Stimulated activated CD4-positive, alpha-beta T cell treated with anti-CD3 and anti-CD28 coated beads, Interleukin-2, amount 100 ng/mL, for 48 hours (primary cell): Measurements from ENCODE around the gene UBE2L5.
A peak's percentile ranks its signal among the peaks of the same experiment; 100 is the strongest.
"Not testable (repeated sequence)": the region's sequence is repeated elsewhere in the genome, so short reads cannot be mapped to it uniquely, and the experiment has no call there.

Experiments used
- DNase-seq, 2 donors: peaks; one replicate each; pipeline ENCODE4 v3.0.0-alpha.2; 2020

The UBE2L5 gene

GRCh38 chr13:30440910-30441703 is 18.8 kb downstream of the UBE2L5 start:
- DNase-seq, result no peak

GRCh38 chr13:30442926-30443325 is 20.6 kb downstream of the UBE2L5 start:
- no peak for DNase-seq

GRCh38 chr13:30443491-30443890 is 21.2 kb downstream of the UBE2L5 start:
- not testable (repeated sequence) for DNase-seq

GRCh38 chr13:30443957-30444404 is 21.7 kb downstream of the UBE2L5 start:
- DNase-seq, result no peak

DNA sequence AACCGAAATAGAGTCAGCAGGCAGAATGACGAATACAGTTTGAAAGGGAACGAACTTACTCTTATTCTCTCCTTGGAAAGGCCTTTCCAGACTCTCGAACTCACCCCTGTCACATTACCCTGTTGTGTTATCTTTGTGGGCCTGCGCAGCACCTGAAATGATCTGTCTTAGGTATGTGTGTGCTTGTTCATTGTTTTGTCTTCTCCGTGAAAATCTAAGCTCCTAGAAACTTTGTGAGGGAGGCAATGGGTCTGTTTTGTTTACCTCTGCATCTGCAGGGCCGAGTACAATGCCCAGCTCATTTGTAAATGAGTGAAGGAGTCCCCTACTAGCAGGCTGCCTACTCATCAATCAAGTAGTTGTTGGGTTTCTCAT is 23.8 kb downstream of the UBE2L5 start:
- DNase-seq, result no peak

DNA sequence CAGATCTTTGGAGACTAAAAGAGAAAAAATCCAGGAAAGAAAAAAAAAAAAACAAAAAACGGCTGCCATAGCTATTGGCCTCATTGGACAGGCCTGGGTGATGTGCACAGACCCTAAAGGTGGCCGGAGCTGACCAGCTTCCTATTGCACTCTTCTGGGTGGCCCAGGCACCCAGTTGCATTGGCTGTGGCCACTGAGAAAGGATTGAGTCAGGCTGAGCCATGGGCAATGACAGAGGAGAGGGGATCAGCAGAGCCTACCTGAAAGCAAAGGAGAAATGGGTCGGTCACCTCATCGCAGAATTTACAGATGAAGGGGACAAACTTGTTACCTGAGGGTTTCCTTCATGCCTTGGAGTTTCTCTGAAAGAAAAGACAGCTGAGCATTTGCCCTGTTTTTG is 26.1 kb downstream of the UBE2L5 start:
- no peak for DNase-seq

- no peak for DNase-seq
Measured at GRCh38 chr13:30450066-30450465, 27.8 kb downstream of the UBE2L5 start.

GRCh38 chr13:30451476-30451875 is 29.2 kb downstream of the UBE2L5 start:
- not testable (repeated sequence) for DNase-seq

GRCh38 chr13:30453727-30454126 is 31.4 kb downstream of the UBE2L5 start:
- DNase-seq, result no peak

GRCh38 chr13:30454991-30455390 is 32.7 kb downstream of the UBE2L5 start:
- no peak for DNase-seq

GRCh38 chr13:30456290-30456689 is 34.0 kb downstream of the UBE2L5 start:
- no peak for DNase-seq

- DNase-seq, result no peak
Measured at GRCh38 chr13:30457306-30457891, 35.1 kb downstream of the UBE2L5 start.

DNA sequence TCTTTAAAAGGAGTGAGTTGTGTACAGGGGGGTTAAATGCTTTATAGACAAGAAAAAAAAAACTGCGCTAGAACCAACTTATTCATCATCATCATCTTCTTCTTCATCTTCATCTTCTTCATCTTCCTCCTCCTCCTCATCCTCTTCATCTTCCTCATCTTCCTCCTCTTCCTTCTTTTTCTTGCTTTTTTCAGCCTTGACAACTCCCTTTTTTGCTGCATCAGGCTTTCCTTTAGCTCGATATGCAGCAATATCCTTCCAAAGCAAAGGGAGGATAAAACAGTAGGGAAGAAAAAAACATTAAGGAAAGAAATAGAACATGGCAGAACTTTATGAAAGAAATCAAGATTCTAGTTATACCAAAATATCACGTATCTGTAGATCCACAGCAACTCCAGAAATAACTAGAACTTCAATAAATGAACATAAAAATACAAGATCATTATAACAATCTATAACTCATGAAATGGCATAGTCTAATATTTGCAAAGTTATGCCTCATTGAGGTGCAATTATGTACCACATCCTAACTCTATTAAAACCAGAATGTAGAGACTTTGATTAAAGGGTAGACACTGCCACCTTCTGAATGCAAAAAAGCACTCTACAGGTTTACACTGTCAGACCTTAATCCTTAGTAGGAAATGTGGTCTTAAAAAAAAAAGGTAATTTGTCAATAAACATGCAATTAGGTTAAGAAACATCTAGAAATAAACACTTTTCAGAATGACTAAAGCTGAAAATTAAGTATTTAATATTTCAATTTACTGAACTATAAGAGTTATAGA is 39.2 kb downstream of the UBE2L5 start:
- DNase-seq, result not testable (repeated sequence)

GRCh38 chr13:30463787-30464495 is 41.6 kb downstream of the UBE2L5 start:
- peak; percentile 58 to 62 for DNase-seq

DNA sequence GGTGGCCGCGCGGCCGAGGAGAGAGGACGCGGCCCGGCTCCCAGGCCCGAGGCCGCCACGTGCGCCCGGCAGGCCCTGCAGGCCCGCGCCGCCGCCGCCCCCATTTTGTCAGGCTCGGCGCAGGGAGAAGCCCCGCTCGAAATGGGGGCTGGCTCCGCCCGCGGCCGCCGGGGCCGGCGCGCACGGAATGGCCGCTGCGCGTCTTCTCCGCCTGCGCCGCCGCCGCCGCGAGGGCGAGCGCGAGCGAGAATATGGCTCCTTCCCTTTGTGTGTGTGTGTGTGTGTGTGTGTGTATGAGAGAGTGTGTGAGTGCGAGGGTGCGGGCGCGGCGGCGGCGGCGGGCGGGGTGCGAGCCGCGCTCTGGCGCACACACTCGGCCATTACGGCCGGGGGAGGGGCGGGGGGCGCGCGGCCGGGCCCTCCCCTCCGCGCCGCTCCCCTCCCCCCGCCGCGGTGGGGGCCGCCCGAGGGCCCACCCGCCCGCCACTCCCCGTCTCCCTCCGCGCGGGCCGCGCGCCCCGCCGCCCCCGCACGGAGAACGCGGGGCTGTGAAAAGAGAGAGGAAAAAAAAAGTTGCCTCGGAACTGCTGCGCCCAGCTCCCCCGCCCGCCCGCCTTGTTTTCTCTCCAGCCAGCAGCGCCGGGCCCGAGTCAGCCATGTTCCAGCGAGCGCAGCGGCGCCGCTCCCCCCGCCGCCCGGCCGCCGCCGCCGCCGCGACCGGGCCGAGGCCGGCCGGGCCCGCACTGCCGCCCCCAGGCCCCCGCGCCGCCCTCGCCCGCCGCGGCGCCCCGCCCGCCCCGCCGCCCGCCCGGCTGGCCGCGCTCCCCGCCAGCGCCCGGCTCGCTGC is 42.4 kb downstream of the UBE2L5 start:
- peak; percentile 55 to 67 for DNase-seq

- no peak for DNase-seq
Measured at GRCh38 chr13:30465343-30465592, 43.0 kb downstream of the UBE2L5 start.

GRCh38 chr13:30465593-30466357 is 43.5 kb downstream of the UBE2L5 start, which contains the start of gene HMGB1:
HMGB1 (minus strand) TSS chr13:30465936; CDS start chr13:30463680, 2,256 bp downstream.
- peak; percentile 91 to 92 for DNase-seq

- no peak for DNase-seq
Measured at GRCh38 chr13:30466358-30466714, 44.0 kb downstream of the UBE2L5 start.

DNA sequence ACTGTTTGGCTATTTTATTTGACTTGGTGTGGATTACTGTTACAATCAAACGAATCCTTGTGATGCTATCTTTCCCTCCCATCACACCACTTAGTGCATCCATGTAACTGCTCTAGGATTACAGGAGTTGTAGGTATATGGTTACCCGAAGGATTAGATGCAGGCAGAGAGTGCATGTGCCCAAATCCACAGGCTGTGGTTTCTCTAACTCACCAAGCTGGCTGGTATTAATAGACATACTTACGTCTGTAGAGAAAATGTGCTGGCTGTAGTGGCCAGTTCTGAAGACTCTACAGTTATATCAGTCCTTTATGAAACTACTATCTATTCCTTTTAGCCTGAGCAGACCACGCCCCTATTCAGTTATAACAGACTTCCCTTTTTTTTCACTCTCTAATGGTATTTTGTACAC is 44.6 kb downstream of the UBE2L5 start:
- DNase-seq, result no peak

DNA sequence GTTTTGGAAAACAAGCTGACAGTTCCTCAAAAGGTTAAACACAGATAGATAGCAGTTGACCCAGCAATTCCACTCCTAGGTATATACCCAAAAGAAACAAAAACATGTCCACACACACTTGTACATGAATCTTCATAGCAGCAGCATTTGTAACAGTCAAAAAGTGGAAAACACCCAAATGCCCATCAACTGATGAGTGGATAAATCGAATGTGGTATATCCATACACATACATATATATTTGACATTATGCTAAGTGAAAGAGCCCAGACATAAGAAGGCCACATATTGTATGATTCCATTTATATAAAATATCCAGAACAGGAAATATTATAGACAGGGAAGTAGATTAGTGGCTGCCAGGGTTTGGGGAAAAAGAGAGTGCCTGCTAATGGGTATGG is 51.4 kb downstream of the UBE2L5 start:
- no peak for DNase-seq

GRCh38 chr13:30477346-30478195 is 55.3 kb downstream of the UBE2L5 start:
- no peak for DNase-seq
